ENCODE data around the gene IGFALS. TPM values are rescaled to one million over a fixed set of nuclear protein-coding genes. Genes with fewer than 3 reads are reported as not detected.

The IGFALS gene
- total RNA-seq, 1 donor from 2014 or later, result not detected

DNA sequence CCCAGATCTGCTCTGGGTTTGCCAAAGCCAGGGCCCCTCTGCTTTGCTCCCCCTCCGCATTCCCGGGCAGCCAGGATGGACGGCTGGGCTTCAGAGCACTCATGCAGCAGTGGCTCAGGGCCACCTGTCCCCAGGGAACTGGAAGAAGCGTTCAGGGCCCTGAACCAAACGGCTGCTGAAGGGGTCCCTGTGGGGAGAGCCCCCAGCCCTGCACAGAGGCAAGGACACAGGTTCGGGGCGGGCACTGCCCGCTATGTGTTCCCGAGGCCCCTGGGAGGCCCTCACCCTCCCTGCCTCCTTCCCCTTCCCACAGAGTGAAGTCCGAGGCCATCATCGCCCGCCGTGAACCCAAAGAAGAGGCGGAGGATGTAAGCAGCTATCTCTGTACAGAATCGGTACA is 32.6 kb downstream of the IGFALS start:
- no peaks in the 10 kb centered on the region for H3K27me3 Mint-ChIP-seq (ENCODE audit: insufficient read depth)
- intact Hi-C loops (cut with micrococcal nuclease), result no loop called here
- H3K9me3 Mint-ChIP-seq, result no peaks in the 10 kb centered on the region
- no peak for DNase-seq (ENCODE audit: low spot score)
- peaks cover 1% of the 10 kb centered on the region for H3K36me3 Mint-ChIP-seq (ENCODE audit: low read depth)
- H3K4me3 Mint-ChIP-seq, result no peak overlapping the region
- peaks cover 12% of the 10 kb centered on the region for H3K4me1 Mint-ChIP-seq (ENCODE audit: low read depth)
- no peak overlapping the region for H3K27ac Mint-ChIP-seq

DNA sequence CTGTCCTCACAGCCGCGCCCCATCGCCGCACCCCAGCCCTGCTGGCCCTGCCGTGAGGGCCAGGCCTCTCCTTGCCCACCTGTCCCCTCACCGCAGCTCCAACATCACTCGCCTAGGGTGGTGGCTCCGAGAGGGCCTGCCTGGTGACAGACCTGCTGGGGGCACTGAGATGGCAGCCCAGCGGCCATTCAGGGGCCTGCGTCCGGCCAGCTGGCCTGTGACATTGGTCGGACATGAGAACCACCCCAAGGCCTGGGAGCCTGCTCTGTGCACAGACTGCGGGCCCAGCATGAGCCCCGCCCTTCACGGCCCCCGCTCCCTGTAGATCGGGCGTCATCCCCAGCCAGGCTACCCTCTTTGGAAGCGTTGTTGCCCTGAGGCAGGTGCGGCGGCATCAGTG is 34.0 kb downstream of the IGFALS start:
- H3K36me3 Mint-ChIP-seq (ENCODE audit: low read depth), result peaks cover 4% of the 10 kb centered on the region
- no peak for DNase-seq (ENCODE audit: low spot score)
- peaks cover 12% of the 10 kb centered on the region for H3K4me1 Mint-ChIP-seq (ENCODE audit: low read depth)
- H3K4me3 Mint-ChIP-seq, result no peak overlapping the region
- H3K27ac Mint-ChIP-seq, result no peak overlapping the region
- intact Hi-C loops (cut with micrococcal nuclease), result no loop called here
- no peaks in the 10 kb centered on the region for H3K27me3 Mint-ChIP-seq (ENCODE audit: insufficient read depth)
- H3K9me3 Mint-ChIP-seq, result no peaks in the 10 kb centered on the region

DNA sequence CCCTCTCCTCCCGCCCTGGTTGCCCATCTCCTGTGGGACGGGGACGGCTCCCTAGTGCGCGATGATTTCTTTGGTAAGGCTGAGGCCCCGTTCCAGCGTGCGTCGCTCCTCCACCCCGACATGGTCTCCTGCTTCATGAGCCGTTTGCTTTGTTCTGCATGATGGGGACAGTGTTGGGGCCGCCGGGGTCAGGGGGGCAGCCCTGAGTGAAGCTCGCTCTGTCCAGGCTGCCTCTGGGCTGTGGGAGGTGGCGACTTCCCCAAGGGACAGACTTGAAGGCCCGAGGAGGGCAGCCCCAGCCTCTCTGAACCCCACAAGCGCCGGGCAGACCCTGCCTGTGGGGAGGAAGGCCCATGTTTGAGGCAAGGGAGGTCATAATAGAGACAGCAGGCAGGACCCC is 34.6 kb downstream of the IGFALS start:
- Mint-ChIP-seq H3K27ac (no peak overlapping the region), H3K4me1 (ENCODE audit: low read depth) (peaks cover 12% of the 10 kb centered on the region), H3K36me3 (ENCODE audit: low read depth) (peaks cover 6% of the 10 kb centered on the region), H3K27me3 (ENCODE audit: insufficient read depth) (no peaks in the 10 kb centered on the region), H3K4me3 (no peak overlapping the region), H3K9me3 (no peaks in the 10 kb centered on the region)
- intact Hi-C loops (cut with micrococcal nuclease), result no loop called here
- no peak for DNase-seq (ENCODE audit: low spot score)

DNA sequence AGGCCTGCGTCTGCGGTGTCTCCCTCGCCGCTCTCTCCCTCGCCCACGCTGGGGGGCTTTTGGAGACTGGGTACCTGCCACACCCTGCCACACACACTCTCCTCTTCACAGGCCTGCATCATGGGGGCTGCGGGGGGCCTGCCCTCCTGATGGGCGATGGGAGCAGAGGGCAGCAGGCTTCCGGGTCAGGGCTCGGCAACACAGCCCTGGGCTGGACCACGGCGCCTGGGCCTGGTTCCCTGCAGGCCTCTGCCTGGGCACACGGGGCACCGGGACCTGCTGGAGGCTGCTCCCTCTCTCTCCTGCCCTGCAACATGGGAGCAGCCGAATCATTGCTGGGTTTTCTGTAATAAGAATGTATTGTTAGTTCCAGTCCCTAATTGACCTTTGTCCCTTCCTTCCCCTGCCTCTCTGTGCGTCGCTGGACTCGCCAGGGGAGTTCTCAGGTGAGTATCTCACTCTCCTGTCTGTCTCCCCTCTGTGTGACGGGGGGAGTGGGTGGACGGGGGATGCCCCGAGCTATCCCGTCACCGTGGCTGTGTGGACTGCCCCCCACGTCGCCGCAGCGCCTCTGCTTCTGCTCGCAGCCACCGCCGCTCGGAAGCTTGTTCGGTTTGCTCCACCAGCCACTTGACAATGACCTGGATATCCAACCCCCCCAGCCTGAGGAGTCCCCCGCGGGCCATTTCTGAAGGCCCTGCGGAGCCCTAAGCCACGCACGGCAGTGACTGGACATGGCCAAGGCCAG is 35.6 kb downstream of the IGFALS start:
- intact Hi-C loops (cut with micrococcal nuclease), result no loop called here

DNA sequence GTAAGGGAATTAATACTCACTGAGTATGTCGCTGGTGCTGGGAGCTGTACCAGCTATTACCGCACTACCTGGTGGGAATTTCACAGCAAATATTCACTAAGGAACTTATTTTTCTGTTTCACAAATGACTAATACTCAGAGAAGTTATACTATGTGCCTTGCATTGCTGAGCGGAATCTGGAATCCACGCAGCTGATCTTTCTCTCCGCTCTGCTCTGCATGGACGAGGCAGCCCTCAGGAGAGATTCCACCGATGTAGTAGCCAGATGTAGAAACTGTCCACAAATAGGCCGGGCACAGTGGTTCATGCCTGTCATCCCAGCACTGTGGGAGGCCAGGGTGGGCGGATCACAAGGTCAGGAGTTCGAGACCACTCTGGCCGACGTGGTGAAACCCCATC is 39.3 kb downstream of the IGFALS start:
- intact Hi-C loops (cut with micrococcal nuclease), result no loop called here
- Mint-ChIP-seq H3K4me3 (no peak overlapping the region), H3K9me3 (no peaks in the 10 kb centered on the region), H3K36me3 (ENCODE audit: low read depth) (peaks cover 8% of the 10 kb centered on the region), H3K4me1 (ENCODE audit: low read depth) (peaks cover 12% of the 10 kb centered on the region), H3K27ac (no peak overlapping the region), H3K27me3 (ENCODE audit: insufficient read depth) (no peaks in the 10 kb centered on the region)
- DNase-seq (ENCODE audit: low spot score), result no peak

More for the DNA sequence above, 35.6 kb downstream of the IGFALS start:
- no peak overlapping the region for H3K4me3 Mint-ChIP-seq
- peaks cover 6% of the 10 kb centered on the region for H3K36me3 Mint-ChIP-seq (ENCODE audit: low read depth)
- peak overlapping the region; percentile 12 for H3K27ac Mint-ChIP-seq
- no peaks in the 10 kb centered on the region for H3K27me3 Mint-ChIP-seq (ENCODE audit: insufficient read depth)
- H3K9me3 Mint-ChIP-seq, result no peaks in the 10 kb centered on the region
- DNase-seq (ENCODE audit: low spot score), result no peak
- peaks cover 12% of the 10 kb centered on the region for H3K4me1 Mint-ChIP-seq (ENCODE audit: low read depth)

DNA sequence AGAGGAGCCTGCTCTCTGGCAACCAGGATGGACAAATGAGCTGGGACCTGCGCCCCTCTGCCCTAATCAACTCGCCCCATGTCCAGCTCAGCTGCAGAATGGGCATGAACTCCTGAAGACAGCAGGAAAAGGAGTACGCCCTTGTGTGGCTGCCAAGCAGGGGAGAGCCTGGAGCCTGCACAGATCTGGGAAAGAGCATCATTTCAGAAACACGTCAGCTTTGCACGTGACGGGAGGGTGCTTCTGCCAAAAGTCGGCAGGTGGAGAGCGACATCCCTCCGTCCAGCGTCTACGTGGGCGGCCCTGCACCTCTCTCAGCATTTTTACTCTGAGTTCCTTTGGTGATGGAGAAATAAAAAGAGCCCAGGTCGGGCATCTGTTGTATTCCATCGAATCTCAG is 40.7 kb downstream of the IGFALS start:
- Mint-ChIP-seq H3K4me1 (ENCODE audit: low read depth) (peaks cover 12% of the 10 kb centered on the region), H3K9me3 (no peaks in the 10 kb centered on the region), H3K27ac (no peak overlapping the region), H3K4me3 (no peak overlapping the region), H3K36me3 (ENCODE audit: low read depth) (peaks cover 10% of the 10 kb centered on the region), H3K27me3 (ENCODE audit: insufficient read depth) (no peaks in the 10 kb centered on the region)
- DNase-seq (ENCODE audit: low spot score), result no peak
- intact Hi-C loops (cut with micrococcal nuclease), result no loop called here

DNA sequence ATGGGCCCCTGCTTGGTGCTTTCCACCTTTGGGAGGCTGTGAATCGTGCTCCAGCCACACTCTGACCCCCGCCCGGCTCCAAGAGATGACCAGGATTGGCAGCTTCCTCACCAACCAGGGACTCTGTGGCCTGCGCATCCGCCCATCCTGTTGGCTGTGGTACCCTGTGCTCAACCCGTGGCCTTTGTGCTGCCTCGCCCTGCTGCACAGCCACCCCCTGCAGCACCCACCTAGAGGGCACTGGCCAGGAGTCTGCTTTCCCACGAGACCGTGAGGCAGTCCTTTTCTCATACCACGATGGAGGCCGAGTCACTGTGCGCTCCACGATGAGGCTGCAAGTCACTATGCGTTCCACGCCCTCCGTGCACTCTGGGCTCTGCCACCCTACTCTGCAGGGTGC is 41.6 kb downstream of the IGFALS start:
- no peak overlapping the region for H3K27ac Mint-ChIP-seq
- no peaks in the 10 kb centered on the region for H3K9me3 Mint-ChIP-seq
- intact Hi-C loops (cut with micrococcal nuclease), result no loop called here
- no peaks in the 10 kb centered on the region for H3K27me3 Mint-ChIP-seq (ENCODE audit: insufficient read depth)
- H3K4me3 Mint-ChIP-seq, result no peak overlapping the region
- DNase-seq (ENCODE audit: low spot score), result no peak
- H3K36me3 Mint-ChIP-seq (ENCODE audit: low read depth), result peaks cover 10% of the 10 kb centered on the region
- peaks cover 5% of the 10 kb centered on the region for H3K4me1 Mint-ChIP-seq (ENCODE audit: low read depth)

DNA sequence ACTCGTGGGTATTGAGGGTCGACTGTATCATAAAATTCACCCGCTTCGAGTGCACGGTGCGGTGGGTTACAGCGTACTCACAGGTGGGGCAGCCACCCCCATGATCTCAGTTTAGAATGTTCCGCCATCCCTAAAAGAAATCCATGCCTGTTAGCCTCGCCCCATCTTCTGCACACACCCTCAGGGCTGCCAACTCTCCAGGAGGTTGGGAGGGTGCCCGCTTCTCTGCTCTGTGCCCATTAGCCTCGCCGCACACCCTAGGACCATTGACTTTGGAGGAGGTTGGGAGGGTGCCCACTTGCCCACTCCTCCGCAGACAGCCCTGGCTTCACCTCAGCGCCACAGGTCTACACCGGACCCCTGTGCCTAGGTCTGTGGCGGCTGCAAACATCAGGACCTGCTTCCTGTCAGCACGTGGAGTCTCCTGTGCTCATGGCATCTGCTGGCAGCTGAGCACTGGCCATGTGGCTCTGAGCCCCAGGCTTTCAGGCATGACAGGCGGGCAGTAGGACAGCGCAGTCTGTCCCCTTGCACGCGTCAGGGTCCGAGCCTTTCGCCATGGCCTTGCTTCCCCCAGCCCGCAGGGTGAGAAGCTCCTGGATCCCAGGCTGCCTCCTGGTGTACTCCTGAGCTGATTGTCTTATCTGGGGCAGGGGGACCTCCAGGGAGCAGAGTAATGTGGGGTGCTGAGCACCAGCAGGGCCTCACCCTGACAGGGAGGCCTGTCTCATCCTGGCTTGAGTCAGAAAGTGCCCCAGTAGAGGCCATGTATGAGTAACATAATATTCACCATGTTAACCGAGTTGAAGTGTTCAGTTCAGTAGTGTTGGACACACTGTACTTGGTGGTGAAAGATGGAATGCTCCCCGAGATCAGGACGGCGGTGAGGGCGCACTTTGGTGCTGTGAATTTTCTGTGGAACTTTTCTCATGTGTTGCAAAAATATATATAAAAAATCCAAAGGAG is 44.1 kb downstream of the IGFALS start:
- Mint-ChIP-seq H3K36me3 (ENCODE audit: low read depth) (peaks cover 11% of the 10 kb centered on the region), H3K9me3 (no peaks in the 10 kb centered on the region), H3K4me1 (ENCODE audit: low read depth) (no peaks in the 10 kb centered on the region), H3K27me3 (ENCODE audit: insufficient read depth) (no peaks in the 10 kb centered on the region), H3K4me3 (no peak overlapping the region), H3K27ac (no peak overlapping the region)
- intact Hi-C loops (cut with micrococcal nuclease), result no loop called here
- no peak for DNase-seq (ENCODE audit: low spot score)

DNA sequence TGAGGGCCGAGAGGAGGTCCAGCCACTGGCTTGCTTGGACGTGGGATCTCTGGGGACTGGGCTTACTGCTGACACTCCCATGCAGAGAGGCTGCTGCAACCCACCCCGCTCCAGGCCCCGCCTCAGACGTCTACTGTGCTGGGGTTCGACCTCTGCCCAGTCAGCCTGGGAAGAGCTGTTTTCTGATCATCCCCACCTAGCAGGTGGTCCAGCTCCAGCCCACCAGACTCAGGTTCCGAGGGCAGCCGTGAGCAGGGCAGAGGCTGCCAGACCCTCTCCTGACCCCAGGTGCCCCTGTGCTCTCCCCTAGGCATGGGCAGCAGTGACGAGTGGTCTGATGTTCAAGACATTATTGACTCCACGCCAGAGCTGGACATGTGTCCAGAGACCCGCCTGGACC is 45.6 kb downstream of the IGFALS start:
- Mint-ChIP-seq H3K9me3 (no peaks in the 10 kb centered on the region), H3K4me3 (no peak overlapping the region), H3K27me3 (ENCODE audit: insufficient read depth) (no peaks in the 10 kb centered on the region), H3K4me1 (ENCODE audit: low read depth) (no peaks in the 10 kb centered on the region), H3K27ac (no peak overlapping the region), H3K36me3 (ENCODE audit: low read depth) (peaks cover 9% of the 10 kb centered on the region)
- no peak for DNase-seq (ENCODE audit: low spot score)
- intact Hi-C loops (cut with micrococcal nuclease), result no loop called here

DNA sequence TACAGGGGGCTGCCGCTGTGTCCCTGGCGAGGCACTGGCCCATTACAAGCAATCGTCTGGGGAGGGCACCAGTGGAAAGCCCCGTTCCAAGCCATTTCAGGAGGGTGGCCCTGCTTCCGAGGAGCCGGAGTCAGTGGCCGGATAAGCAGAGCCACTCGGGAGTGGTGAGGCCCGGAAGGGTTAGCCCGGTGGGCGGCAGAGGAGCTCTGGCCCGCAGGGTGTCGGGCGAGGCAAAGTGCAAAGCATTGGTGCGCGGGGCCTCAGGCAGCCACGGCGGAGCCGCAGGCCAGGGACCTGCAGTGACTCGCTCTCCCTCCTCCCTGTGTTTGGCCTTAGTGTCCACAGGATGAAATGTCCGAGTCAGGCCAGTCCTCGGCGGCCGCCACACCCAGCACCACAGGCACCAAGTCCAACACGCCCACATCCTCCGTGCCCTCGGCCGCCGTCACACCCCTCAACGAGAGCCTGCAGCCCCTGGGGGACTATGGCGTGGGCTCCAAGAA is 46.8 kb downstream of the IGFALS start:
- Mint-ChIP-seq H3K27me3 (ENCODE audit: insufficient read depth) (no peaks in the 10 kb centered on the region), H3K27ac (no peak overlapping the region), H3K4me3 (no peak overlapping the region), H3K4me1 (ENCODE audit: low read depth) (no peaks in the 10 kb centered on the region), H3K9me3 (no peaks in the 10 kb centered on the region), H3K36me3 (ENCODE audit: low read depth) (peaks cover 9% of the 10 kb centered on the region)
- no peak for DNase-seq (ENCODE audit: low spot score)
- intact Hi-C loops (cut with micrococcal nuclease), result no loop called here

DNA sequence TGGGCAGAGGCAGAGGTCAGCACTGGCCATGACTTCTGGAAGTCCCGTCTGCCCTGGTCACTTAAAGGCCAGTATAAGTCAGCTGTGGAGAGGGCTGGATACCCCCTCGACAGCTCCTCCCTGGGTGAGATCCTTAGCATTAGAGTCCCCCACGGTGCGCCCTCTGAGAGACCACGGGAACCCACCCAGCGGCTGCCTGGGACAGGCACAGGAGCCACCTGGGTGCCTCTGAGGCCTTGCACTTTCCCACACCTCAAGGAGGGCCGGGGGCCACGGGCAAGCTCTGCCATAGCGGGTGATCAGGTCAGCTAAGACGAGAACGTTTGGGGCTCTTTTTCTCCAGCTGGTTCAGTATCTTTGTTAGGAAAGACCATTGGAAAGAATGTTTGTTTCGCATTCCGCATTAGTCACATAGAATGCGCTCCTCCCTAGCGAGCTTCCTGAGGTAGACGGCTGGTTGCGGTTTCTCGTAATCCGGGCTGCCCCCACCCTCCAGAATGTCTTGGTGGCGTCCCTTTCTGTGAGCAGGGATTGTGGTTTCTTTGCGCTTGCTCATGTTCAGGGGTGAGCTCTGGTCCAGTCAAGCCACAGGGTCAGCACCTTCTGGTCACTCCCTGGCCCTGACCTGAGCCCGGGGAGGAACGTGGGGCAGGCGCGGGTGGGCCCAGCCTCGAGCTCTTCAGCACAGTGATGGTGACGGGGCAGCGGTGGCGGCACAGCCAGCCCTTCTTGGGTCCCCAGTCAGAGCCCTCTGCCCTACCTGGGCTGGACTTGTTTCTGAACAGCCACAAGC is 47.4 kb downstream of the IGFALS start:
- DNase-seq (ENCODE audit: low spot score), result no peak
- H3K27me3 Mint-ChIP-seq (ENCODE audit: insufficient read depth), result no peaks in the 10 kb centered on the region
- no peak overlapping the region for H3K27ac Mint-ChIP-seq
- intact Hi-C loops (cut with micrococcal nuclease), result no loop called here
- H3K4me3 Mint-ChIP-seq, result no peak overlapping the region
- no peaks in the 10 kb centered on the region for H3K9me3 Mint-ChIP-seq
- peaks cover 9% of the 10 kb centered on the region for H3K36me3 Mint-ChIP-seq (ENCODE audit: low read depth)
- no peaks in the 10 kb centered on the region for H3K4me1 Mint-ChIP-seq (ENCODE audit: low read depth)

DNA sequence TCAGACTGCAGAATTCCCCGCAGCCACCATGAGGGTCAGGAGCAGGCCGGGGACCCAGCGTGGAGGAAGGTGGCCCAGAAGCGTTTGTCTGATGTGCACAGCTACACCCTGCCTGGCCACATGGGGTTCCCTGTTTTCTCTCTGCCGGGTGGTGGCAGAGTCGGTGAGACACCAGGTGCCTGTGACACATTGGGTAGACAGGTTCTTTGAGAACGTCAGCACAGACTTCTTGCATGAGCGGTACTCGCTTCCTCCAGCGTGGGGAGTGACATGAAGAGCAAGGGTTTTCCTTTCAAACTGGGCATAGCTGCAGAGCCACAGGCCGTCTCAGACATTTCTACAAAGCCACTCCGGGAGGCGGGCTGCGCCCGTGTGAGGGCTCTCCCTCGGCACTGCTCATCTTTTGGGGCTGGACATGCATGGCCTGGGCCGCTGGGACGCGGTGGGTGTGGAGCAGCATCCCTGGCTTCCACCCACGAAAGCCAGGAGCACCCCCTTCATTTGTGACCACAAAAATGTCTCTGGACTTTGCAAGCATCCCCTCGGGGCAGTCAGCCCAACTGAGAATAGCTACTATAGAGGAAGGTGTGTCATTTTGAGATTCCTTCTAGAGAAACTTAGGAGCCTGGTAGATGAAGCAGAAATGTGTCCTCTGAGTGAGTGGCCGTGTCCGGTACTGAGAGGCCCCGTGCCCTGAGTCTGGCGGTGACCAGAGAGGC is 48.2 kb downstream of the IGFALS start:
- Mint-ChIP-seq H3K4me3 (no peak overlapping the region), H3K27me3 (ENCODE audit: insufficient read depth) (no peaks in the 10 kb centered on the region), H3K27ac (no peak overlapping the region), H3K36me3 (ENCODE audit: low read depth) (peaks cover 9% of the 10 kb centered on the region), H3K9me3 (no peaks in the 10 kb centered on the region), H3K4me1 (ENCODE audit: low read depth) (no peaks in the 10 kb centered on the region)
- DNase-seq (ENCODE audit: low spot score), result no peak
- intact Hi-C loops (cut with micrococcal nuclease), result no loop called here
